ENCODE measurements around the gene KRTAP9-1.
"Not testable (repeated sequence)": the region's sequence is repeated elsewhere in the genome, so short reads cannot be mapped to it uniquely, and the experiment has no call there.

KRTAP9-1 gene

GRCh38 chr17:41184480-41184961 lies 5.2 kb upstream of the KRTAP9-1 start, which contains the start of gene KRTAP4-1:
Gene KRTAP4-1, minus strand, starts transcription at chr17:41184911. Its CDS starts 57 bp downstream, at chr17:41184854.
- DNase-seq = no peak

- no peak for DNase-seq
These were observed 4.7 kb upstream of the KRTAP9-1 start for GRCh38 chr17:41185001-41185400.

- no peak for DNase-seq
These were observed 2.8 kb upstream of the KRTAP9-1 start for GRCh38 chr17:41186872-41187271.

GRCh38 chr17:41190328-41190727 lies 641 bp downstream of the KRTAP9-1 start:
- DNase-seq = no peak

- no peak for DNase-seq
These were observed 6.4 kb downstream of the KRTAP9-1 start for GRCh38 chr17:41196068-41196467.

- no peak for DNase-seq
These were observed 9.9 kb downstream of the KRTAP9-1 start for GRCh38 chr17:41199421-41200078.

- no peak for DNase-seq
These were observed 22.3 kb downstream of the KRTAP9-1 start for GRCh38 chr17:41211845-41212466.

GRCh38 chr17:41212524-41213169 lies 23.0 kb downstream of the KRTAP9-1 start:
- no peak for DNase-seq

GRCh38 chr17:41215681-41216080 lies 26.0 kb downstream of the KRTAP9-1 start:
- DNase-seq = no peak

GRCh38 chr17:41223821-41224220 lies 34.1 kb downstream of the KRTAP9-1 start:
- no peak for DNase-seq

- no peak for DNase-seq
These were observed 36.4 kb downstream of the KRTAP9-1 start for GRCh38 chr17:41226051-41226450.

- DNase-seq = not testable (repeated sequence)
These were observed 37.0 kb downstream of the KRTAP9-1 start, which contains the start of gene KRTAP9-2 for GRCh38 chr17:41226598-41227095. Gene KRTAP9-2, plus strand, starts transcription at chr17:41226648. Its CDS starts 7 bp downstream, at chr17:41226655.

GRCh38 chr17:41230094-41230493 lies 40.4 kb downstream of the KRTAP9-1 start:
- DNase-seq = no peak

GRCh38 chr17:41231731-41232130 lies 42.0 kb downstream of the KRTAP9-1 start:
- no peak for DNase-seq

GRCh38 chr17:41232399-41233105 lies 42.9 kb downstream of the KRTAP9-1 start, which contains the start of gene KRTAP9-3:
Gene KRTAP9-3, plus strand, starts transcription at chr17:41232449. Its CDS starts 53 bp downstream, at chr17:41232502.
- DNase-seq = not testable (repeated sequence)

- DNase-seq = not testable (repeated sequence)
These were observed 47.4 kb downstream of the KRTAP9-1 start for GRCh38 chr17:41237116-41237515.

- DNase-seq = not testable (repeated sequence)
These were observed 48.3 kb downstream of the KRTAP9-1 start, which contains the start of gene KRTAP9-8 for GRCh38 chr17:41237949-41238437. Gene KRTAP9-8, plus strand, starts transcription at chr17:41237999. Its CDS starts 53 bp downstream, at chr17:41238052.
